ENCODE data around the gene ASCC1. TPM values are rescaled to one million over a fixed set of nuclear protein-coding genes. Genes with fewer than 3 reads are reported as not detected.

Gene ASCC1
- total and polyA plus RNA-seq, 2 of the 13 experiments (the other 11 are each of a cell fraction or from before 2014, with no cell fraction given) = 21.6 to 30.1 TPM

DNA sequence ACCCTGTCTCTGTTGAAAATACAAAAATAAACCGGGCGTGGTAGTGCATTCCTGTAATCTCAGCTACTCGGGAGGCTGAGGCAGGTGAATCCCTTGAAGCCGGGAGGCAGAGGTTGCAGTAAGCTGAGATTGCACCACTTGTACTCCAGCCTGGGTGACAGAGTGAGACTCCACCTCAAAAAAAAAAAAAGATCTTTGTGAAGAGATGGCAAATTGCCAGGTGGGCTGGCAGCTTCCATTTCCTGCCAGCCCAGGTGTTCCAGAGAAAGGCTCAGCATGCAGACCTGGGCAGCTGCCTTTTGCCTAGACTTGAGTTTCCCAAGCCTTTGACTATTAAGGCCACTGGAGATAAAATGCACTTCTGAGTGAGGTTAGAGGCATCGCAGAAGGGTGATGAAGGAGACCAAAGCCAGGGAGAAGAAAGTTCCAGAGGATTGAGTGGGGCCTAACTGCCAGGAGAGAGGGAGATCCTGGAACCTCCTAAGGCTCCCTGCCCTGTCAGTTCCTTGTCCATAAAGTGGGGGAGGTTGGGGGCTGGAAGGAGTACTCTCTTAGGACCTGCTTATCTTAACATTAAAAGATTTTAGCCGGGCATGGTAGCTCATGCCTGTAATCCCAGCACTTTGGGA lies 47.7 kb upstream of the ASCC1 start (continued):
- TF ChIP-seq, protein P1, sequence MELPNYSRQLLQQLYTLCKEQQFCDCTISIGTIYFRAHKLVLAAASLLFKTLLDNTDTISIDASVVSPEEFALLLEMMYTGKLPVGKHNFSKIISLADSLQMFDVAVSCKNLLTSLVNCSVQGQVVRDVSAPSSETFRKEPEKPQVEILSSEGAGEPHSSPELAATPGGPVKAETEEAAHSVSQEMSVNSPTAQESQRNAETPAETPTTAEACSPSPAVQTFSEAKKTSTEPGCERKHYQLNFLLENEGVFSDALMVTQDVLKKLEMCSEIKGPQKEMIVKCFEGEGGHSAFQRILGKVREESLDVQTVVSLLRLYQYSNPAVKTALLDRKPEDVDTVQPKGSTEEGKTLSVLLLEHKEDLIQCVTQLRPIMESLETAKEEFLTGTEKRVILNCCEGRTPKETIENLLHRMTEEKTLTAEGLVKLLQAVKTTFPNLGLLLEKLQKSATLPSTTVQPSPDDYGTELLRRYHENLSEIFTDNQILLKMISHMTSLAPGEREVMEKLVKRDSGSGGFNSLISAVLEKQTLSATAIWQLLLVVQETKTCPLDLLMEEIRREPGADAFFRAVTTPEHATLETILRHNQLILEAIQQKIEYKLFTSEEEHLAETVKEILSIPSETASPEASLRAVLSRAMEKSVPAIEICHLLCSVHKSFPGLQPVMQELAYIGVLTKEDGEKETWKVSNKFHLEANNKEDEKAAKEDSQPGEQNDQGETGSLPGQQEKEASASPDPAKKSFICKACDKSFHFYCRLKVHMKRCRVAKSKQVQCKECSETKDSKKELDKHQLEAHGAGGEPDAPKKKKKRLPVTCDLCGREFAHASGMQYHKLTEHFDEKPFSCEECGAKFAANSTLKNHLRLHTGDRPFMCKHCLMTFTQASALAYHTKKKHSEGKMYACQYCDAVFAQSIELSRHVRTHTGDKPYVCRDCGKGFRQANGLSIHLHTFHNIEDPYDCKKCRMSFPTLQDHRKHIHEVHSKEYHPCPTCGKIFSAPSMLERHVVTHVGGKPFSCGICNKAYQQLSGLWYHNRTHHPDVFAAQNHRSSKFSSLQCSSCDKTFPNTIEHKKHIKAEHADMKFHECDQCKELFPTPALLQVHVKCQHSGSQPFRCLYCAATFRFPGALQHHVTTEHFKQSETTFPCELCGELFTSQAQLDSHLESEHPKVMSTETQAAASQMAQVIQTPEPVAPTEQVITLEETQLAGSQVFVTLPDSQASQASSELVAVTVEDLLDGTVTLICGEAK (IDR thresholded peaks at IDR 0.05) = no peak
- TF ChIP-seq, protein P1 (CRISPR knock-in tag; IDR thresholded peaks at IDR 0.05) = 0 out of 2 replicates have a peak, but pooled peaks have one; percentile 30
- TF ChIP-seq, protein P2, sequence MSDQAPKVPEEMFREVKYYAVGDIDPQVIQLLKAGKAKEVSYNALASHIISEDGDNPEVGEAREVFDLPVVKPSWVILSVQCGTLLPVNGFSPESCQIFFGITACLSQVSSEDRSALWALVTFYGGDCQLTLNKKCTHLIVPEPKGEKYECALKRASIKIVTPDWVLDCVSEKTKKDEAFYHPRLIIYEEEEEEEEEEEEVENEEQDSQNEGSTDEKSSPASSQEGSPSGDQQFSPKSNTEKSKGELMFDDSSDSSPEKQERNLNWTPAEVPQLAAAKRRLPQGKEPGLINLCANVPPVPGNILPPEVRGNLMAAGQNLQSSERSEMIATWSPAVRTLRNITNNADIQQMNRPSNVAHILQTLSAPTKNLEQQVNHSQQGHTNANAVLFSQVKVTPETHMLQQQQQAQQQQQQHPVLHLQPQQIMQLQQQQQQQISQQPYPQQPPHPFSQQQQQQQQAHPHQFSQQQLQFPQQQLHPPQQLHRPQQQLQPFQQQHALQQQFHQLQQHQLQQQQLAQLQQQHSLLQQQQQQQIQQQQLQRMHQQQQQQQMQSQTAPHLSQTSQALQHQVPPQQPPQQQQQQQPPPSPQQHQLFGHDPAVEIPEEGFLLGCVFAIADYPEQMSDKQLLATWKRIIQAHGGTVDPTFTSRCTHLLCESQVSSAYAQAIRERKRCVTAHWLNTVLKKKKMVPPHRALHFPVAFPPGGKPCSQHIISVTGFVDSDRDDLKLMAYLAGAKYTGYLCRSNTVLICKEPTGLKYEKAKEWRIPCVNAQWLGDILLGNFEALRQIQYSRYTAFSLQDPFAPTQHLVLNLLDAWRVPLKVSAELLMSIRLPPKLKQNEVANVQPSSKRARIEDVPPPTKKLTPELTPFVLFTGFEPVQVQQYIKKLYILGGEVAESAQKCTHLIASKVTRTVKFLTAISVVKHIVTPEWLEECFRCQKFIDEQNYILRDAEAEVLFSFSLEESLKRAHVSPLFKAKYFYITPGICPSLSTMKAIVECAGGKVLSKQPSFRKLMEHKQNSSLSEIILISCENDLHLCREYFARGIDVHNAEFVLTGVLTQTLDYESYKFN (CRISPR knock-in tag; conservative IDR thresholded peaks at IDR 0.05) = peak; percentile 56; the same call in 1 of the 2 replicates
- TF ChIP-seq, protein P3, sequence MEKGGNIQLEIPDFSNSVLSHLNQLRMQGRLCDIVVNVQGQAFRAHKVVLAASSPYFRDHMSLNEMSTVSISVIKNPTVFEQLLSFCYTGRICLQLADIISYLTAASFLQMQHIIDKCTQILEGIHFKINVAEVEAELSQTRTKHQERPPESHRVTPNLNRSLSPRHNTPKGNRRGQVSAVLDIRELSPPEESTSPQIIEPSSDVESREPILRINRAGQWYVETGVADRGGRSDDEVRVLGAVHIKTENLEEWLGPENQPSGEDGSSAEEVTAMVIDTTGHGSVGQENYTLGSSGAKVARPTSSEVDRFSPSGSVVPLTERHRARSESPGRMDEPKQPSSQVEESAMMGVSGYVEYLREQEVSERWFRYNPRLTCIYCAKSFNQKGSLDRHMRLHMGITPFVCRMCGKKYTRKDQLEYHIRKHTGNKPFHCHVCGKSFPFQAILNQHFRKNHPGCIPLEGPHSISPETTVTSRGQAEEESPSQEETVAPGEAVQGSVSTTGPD (CRISPR knock-in tag; IDR thresholded peaks at IDR 0.05) = 0 out of 2 replicates have a peak, but pooled peaks have one; percentile 55
- TF ChIP-seq ZNF816 (CRISPR knock-in tag; IDR thresholded peaks at IDR 0.05; ENCODE audit: borderline replicate concordance) = no peak
- TF ChIP-seq RFX5 (IDR thresholded peaks at IDR 0.05; ENCODE audit: low read depth, low read length) = no peak
- TF ChIP-seq, protein P4, sequence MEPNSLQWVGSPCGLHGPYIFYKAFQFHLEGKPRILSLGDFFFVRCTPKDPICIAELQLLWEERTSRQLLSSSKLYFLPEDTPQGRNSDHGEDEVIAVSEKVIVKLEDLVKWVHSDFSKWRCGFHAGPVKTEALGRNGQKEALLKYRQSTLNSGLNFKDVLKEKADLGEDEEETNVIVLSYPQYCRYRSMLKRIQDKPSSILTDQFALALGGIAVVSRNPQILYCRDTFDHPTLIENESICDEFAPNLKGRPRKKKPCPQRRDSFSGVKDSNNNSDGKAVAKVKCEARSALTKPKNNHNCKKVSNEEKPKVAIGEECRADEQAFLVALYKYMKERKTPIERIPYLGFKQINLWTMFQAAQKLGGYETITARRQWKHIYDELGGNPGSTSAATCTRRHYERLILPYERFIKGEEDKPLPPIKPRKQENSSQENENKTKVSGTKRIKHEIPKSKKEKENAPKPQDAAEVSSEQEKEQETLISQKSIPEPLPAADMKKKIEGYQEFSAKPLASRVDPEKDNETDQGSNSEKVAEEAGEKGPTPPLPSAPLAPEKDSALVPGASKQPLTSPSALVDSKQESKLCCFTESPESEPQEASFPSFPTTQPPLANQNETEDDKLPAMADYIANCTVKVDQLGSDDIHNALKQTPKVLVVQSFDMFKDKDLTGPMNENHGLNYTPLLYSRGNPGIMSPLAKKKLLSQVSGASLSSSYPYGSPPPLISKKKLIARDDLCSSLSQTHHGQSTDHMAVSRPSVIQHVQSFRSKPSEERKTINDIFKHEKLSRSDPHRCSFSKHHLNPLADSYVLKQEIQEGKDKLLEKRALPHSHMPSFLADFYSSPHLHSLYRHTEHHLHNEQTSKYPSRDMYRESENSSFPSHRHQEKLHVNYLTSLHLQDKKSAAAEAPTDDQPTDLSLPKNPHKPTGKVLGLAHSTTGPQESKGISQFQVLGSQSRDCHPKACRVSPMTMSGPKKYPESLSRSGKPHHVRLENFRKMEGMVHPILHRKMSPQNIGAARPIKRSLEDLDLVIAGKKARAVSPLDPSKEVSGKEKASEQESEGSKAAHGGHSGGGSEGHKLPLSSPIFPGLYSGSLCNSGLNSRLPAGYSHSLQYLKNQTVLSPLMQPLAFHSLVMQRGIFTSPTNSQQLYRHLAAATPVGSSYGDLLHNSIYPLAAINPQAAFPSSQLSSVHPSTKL (CRISPR knock-in tag; IDR thresholded peaks at IDR 0.05) = peak; percentile 45; the same call in 1 of the 2 replicates
- 0 out of 2 replicates have a peak, but pooled peaks have one; percentile 34 for TF ChIP-seq ZSCAN31 (CRISPR knock-in tag; IDR thresholded peaks at IDR 0.05; ENCODE audit: low read depth)
- TF ChIP-seq ZNF441 (CRISPR knock-in tag; IDR thresholded peaks at IDR 0.05; ENCODE audit: borderline replicate concordance) = peak; percentile 96
- no peak for TF ChIP-seq ZFP37 (CRISPR knock-in tag; IDR thresholded peaks at IDR 0.05; ENCODE audit: borderline replicate concordance)

Data from HepG2 (cell line).